GM12878 (cell line): ENCODE results near the gene BRCA2. TPM values are rescaled to one million over a fixed set of nuclear protein-coding genes. Genes with fewer than 3 reads are reported as not detected.

Source experiments
- CHD1 ChIP-seq: IDR thresholded peaks from 2 replicates; pipeline ENCODE4 v1.6.1; 2012; ENCODE audit warnings: low read depth, low read length, improper control_type of control experiment
- EED ChIP-seq: sonication (generic); IDR thresholded peaks from 2 replicates; pipeline ENCODE4 v1.6.1; 2016; ENCODE audit warnings: antibody characterized with exemption, low read depth
- ELK1 ChIP-seq: IDR thresholded peaks from 2 replicates; pipeline ENCODE4 v1.6.1; 2012; ENCODE audit warnings: low read depth, low read length, improper control_type of control experiment
- EZH2 ChIP-seq: IDR thresholded peaks from 2 replicates; pipeline ENCODE4 v1.6.1; 2012; ENCODE audit warnings: low read depth, mild to moderate bottlenecking, control low read depth, inconsistent platforms, low read length, borderline replicate concordance; ENCODE audit not compliant: control insufficient read depth
- GATAD2B ChIP-seq: fragments of 450-650 bp; conservative IDR thresholded peaks from 2 replicates; pipeline ENCODE4 v1.6.1; 2017; ENCODE audit warnings: low read depth, mild to moderate bottlenecking, moderate library complexity
- JUND ChIP-seq: IDR thresholded peaks from 2 replicates; pipeline ENCODE4 v1.6.1; 2012; ENCODE audit warnings: low read depth, mild to moderate bottlenecking, low read length, improper control_type of control experiment, moderate library complexity
- MAX ChIP-seq: IDR thresholded peaks from 2 replicates; pipeline ENCODE4 v1.6.1; 2012; ENCODE audit warnings: low read depth, low read length, improper control_type of control experiment
- MEF2B ChIP-seq: fragments of 450-650 bp; IDR thresholded peaks from 2 replicates; pipeline ENCODE4 v1.6.1; 2018; ENCODE audit warnings: mild to moderate bottlenecking, moderate library complexity; ENCODE audit not compliant: partially characterized antibody, poor library complexity, severe bottlenecking
- MLLT1 ChIP-seq: fragments of 450-650 bp; IDR thresholded peaks from 2 replicates; pipeline ENCODE4 v1.6.1; 2016; ENCODE audit warnings: mild to moderate bottlenecking
- MXI1 ChIP-seq: fragments of 150-350 bp; IDR thresholded peaks from 2 replicates; pipeline ENCODE4 v1.6.1; 2011; ENCODE audit warnings: low read depth, mild to moderate bottlenecking, inconsistent platforms, low read length, improper control_type of control experiment
- MYC ChIP-seq: IDR thresholded peaks from 2 replicates; pipeline ENCODE4 v1.6.1; 2011; ENCODE audit warnings: mild to moderate bottlenecking, low read length, moderate library complexity, inconsistent platforms; ENCODE audit not compliant: insufficient read depth, insufficient replicate concordance, insufficient read length, severe bottlenecking
- NFYB ChIP-seq: IDR thresholded peaks from 2 replicates; pipeline ENCODE4 v1.6.1; 2011; ENCODE audit warnings: low read depth, mild to moderate bottlenecking, low read length, improper control_type of control experiment, moderate library complexity; ENCODE audit not compliant: insufficient read depth
- NR2C2 ChIP-seq: IDR thresholded peaks from 2 replicates; pipeline ENCODE4 v1.6.1; 2011; ENCODE audit warnings: borderline replicate concordance, low read depth; ENCODE audit not compliant: control insufficient read depth, insufficient read length
- RUNX3 ChIP-seq: IDR thresholded peaks from 2 replicates; pipeline ENCODE4 v1.6.1; 2012; ENCODE audit warnings: low read length, inconsistent platforms
- SMAD5 ChIP-seq: IDR thresholded peaks from 2 replicates; pipeline ENCODE4 v1.6.1; 2016; ENCODE audit warnings: antibody characterized with exemption, low read depth
- TAF1 ChIP-seq: IDR thresholded peaks from 2 replicates; pipeline ENCODE4 v1.6.1; 2011; ENCODE audit warnings: mild to moderate bottlenecking, low read depth, low read length, borderline replicate concordance
- ZBTB33 ChIP-seq: fragments of 450-650 bp; IDR thresholded peaks from 2 replicates; pipeline ENCODE4 v1.6.1; 2017; ENCODE audit warnings: mild to moderate bottlenecking
- ZNF274 ChIP-seq: IDR thresholded peaks from one replicate; pipeline ENCODE4 v1.8.0; 2011; ENCODE audit not compliant: insufficient read length, insufficient read depth
- polyA plus RNA-seq, 11 experiments: library from polyadenylated mRNA; depleted of rRNA in 4 of 11; unstranded in 6 of 11; stranded (reverse) in 5 of 11; fragments of >200 nt; fragmentation: Nextera tagmentation in 4 of 11; fragmentation: Illumina TruSeq in 1 of 11; extraction: Ambion mirVana in 4 of 11; extraction: Trizol in 1 of 11; gene quantifications; 1 replicate in 1 of 11; 2 replicates in 10 of 11; pipeline versions ENCODE4 v1.2.1 to v1.2.3, GENCODE V29; 2011 to 2016; ENCODE audit warnings: inconsistent platforms in 2 of 11, missing spikeins in 2 of 11, low read depth in 1 of 11
- total RNA-seq, 4 experiments: library from RNA; depleted of rRNA in 3 of 4; stranded (reverse); fragments of >200 nt in 3 of 4; fragmentation: Illumina TruSeq in 1 of 4; extraction: Trizol in 1 of 4; gene quantifications; 2 replicates each; pipeline versions ENCODE4 v1.2.1 to v1.2.3, GENCODE V29; 2013 to 2021
- TF ChIP-seq, protein P1 (sequence below): IDR thresholded peaks from 2 replicates; pipeline ENCODE4 v1.6.1; 2012; ENCODE audit warnings: low read depth, low read length, improper control_type of control experiment
- TF ChIP-seq, protein P2 (sequence below): fragments of 450-650 bp; IDR thresholded peaks from 2 replicates; pipeline ENCODE4 v1.6.1; 2018; ENCODE audit warnings: mild to moderate bottlenecking, low read depth, moderate library complexity; ENCODE audit not compliant: partially characterized antibody

Gene BRCA2
- total and polyA plus RNA-seq, 10 of the 15 experiments (the other 5 are each of a cell fraction or from before 2014, with no cell fraction given), result 7.6 to 42.2 (median 23.9) TPM

DNA sequence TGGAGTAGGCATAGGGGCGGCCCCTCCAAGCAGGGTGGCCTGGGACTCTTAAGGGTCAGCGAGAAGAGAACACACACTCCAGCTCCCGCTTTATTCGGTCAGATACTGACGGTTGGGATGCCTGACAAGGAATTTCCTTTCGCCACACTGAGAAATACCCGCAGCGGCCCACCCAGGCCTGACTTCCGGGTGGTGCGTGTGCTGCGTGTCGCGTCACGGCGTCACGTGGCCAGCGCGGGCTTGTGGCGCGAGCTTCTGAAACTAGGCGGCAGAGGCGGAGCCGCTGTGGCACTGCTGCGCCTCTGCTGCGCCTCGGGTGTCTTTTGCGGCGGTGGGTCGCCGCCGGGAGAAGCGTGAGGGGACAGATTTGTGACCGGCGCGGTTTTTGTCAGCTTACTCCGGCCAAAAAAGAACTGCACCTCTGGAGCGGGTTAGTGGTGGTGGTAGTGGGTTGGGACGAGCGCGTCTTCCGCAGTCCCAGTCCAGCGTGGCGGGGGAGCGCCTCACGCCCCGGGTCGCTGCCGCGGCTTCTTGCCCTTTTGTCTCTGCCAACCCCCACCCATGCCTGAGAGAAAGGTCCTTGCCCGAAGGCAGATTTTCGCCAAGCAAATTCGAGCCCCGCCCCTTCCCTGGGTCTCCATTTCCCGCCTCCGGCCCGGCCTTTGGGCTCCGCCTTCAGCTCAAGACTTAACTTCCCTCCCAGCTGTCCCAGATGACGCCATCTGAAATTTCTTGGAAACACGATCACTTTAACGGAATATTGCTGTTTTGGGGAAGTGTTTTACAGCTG, at the start of gene BRCA2, which contains the start of gene ZAR1L (continued):
- TF ChIP-seq GATAD2B (peak; percentile 93), ELK1 (peak; percentile 80), CHD1 (peak; percentile 66; the same call in 1 of the 2 replicates), SMAD5 (peak; percentile 84), MEF2B (peak; percentile 41), MXI1 (peak; percentile 93), MYC (no peak), JUND (0 out of 2 replicates have a peak, but pooled peaks have one; percentile 6), ZNF274 (no peak), EZH2 (no peak), NR2C2 (no peak), MAX (peak; percentile 97), EED (peak; percentile 55), NFYB (no peak), ZBTB33 (no peak), TAF1 (peak; percentile 80), RUNX3 (peak; percentile 47), MLLT1 (peak; percentile 34; the same call in 1 of the 2 replicates)
- TF ChIP-seq, protein P1, sequence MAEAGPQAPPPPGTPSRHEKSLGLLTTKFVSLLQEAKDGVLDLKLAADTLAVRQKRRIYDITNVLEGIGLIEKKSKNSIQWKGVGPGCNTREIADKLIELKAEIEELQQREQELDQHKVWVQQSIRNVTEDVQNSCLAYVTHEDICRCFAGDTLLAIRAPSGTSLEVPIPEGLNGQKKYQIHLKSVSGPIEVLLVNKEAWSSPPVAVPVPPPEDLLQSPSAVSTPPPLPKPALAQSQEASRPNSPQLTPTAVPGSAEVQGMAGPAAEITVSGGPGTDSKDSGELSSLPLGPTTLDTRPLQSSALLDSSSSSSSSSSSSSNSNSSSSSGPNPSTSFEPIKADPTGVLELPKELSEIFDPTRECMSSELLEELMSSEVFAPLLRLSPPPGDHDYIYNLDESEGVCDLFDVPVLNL, result peak; percentile 90
- TF ChIP-seq, protein P2, sequence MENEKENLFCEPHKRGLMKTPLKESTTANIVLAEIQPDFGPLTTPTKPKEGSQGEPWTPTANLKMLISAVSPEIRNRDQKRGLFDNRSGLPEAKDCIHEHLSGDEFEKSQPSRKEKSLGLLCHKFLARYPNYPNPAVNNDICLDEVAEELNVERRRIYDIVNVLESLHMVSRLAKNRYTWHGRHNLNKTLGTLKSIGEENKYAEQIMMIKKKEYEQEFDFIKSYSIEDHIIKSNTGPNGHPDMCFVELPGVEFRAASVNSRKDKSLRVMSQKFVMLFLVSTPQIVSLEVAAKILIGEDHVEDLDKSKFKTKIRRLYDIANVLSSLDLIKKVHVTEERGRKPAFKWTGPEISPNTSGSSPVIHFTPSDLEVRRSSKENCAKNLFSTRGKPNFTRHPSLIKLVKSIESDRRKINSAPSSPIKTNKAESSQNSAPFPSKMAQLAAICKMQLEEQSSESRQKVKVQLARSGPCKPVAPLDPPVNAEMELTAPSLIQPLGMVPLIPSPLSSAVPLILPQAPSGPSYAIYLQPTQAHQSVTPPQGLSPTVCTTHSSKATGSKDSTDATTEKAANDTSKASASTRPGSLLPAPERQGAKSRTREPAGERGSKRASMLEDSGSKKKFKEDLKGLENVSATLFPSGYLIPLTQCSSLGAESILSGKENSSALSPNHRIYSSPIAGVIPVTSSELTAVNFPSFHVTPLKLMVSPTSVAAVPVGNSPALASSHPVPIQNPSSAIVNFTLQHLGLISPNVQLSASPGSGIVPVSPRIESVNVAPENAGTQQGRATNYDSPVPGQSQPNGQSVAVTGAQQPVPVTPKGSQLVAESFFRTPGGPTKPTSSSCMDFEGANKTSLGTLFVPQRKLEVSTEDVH, result peak; percentile 22
